HCT116 (cell line): ENCODE measurements around the gene ZNF230. TPM values are rescaled to one million over a fixed set of nuclear protein-coding genes. Genes with fewer than 3 reads are reported as not detected.

Experiments used
- ATAC-seq: fragments of 200-7000 bp; cut with Tn5 transposase; 2 replicates; pipeline ENCODE4 v1.9.1; 2020; ENCODE audit warnings: mild to moderate bottlenecking, moderate library complexity
- BruUV-seq: library from RNA; stranded (reverse); fragments of 400-500 nt; replicated peaks from 2 replicates; lab custom pipeline; 2021; lab: Mats Ljungman, UMichigan
- CTCF ChIA-PET: fragments of 300-600 bp; sonication (Branson Sonifier 250); formaldehyde crosslinking; loops from one replicate; lab custom pipeline; 2021; ENCODE audit warnings: antibody characterized with exemption; lab: Charles Lee
- POLR2A ChIA-PET: fragments of 300-600, 350-600 bp; sonication (Branson Sonifier 250); formaldehyde crosslinking; loops from one replicate; lab custom pipeline; 2021; ENCODE audit warnings: antibody characterized with exemption; lab: Charles Lee
- RAD21 ChIA-PET, 2 experiments: fragments of 300-600 bp; sonication (Branson Sonifier 250); formaldehyde crosslinking; loops; one replicate each; lab custom pipeline; 2023; ENCODE audit warnings: low total read pairs in 2 of 2; ENCODE audit not compliant: uncharacterized antibody in 2 of 2, unreplicated experiment in 2 of 2, low non-redundant PET in 1 of 2; lab: Charles Lee
- DNase-seq: peaks from one replicate; pipeline ENCODE4 v3.0.0-alpha.2; 2010; ENCODE audit warnings: low read depth, low spot score
- H2AFZ ChIP-seq: fragments of 200-600 bp; shearing (Covaris generic), sonication (generic); 2 replicates; pipeline ENCODE4 v1.6.1; 2017; ENCODE audit warnings: low read depth, mixed run types, mixed read lengths, antibody characterized with exemption, low read length; ENCODE audit not compliant: poor library complexity, severe bottlenecking
- H3K27ac ChIP-seq: 2 replicates; pipeline ENCODE4 v1.5.1; 2012; ENCODE audit warnings: low read depth, low read length
- H3K27me3 ChIP-seq: fragments of 200-600 bp; sonication (generic); 2 replicates; pipeline ENCODE4 v1.6.1; 2016; ENCODE audit warnings: mixed run types, low read length, mixed read lengths; ENCODE audit not compliant: insufficient read depth
- H3K36me3 ChIP-seq, 2 experiments: fragments of 200-500 bp in 1 of 2; fragments of 200-600 bp in 1 of 2; sonication (Bioruptor generic) in 1 of 2; sonication (generic) in 1 of 2; 2 replicates each; pipeline versions ENCODE4 v1.5.1 to v1.6.1; 2014 to 2016; ENCODE audit warnings: low read length in 2 of 2, inconsistent platforms in 1 of 2, mixed read lengths in 1 of 2, mixed run types in 1 of 2; ENCODE audit not compliant: insufficient read depth in 2 of 2, control insufficient read depth in 1 of 2
- H3K4me1 ChIP-seq, 2 experiments: fragments of 200-600 bp in 1 of 2; sonication (generic) in 1 of 2; 2 replicates each; pipeline versions ENCODE4 v1.5.1 to v1.6.1; 2012 to 2017; ENCODE audit warnings: low read length in 2 of 2, inconsistent platforms in 1 of 2, mild to moderate bottlenecking in 1 of 2, mixed read lengths in 1 of 2, mixed run types in 1 of 2, moderate library complexity in 1 of 2; ENCODE audit not compliant: insufficient read depth in 2 of 2, control insufficient read depth in 1 of 2
- H3K4me2 ChIP-seq: fragments of 200-600 bp; sonication (generic); 2 replicates; pipeline ENCODE4 v1.6.1; 2017; ENCODE audit warnings: mixed run types, low read length, mixed read lengths
- H3K4me3 ChIP-seq, 2 experiments: fragments of 200-600 bp in 1 of 2; sonication (generic) in 1 of 2; replicated peaks in 1 of 2; 2 replicates each; pipeline ENCODE4 v1.5.1; 2011 to 2016; ENCODE audit warnings: low read length in 2 of 2, control low read depth in 1 of 2, low read depth in 1 of 2, mild to moderate bottlenecking in 1 of 2, mixed read lengths in 1 of 2, mixed run types in 1 of 2
- H3K79me2 ChIP-seq: fragments of 200-600 bp; sonication (generic); 2 replicates; pipeline ENCODE4 v1.6.1; 2017; ENCODE audit warnings: mild to moderate bottlenecking, mixed run types, low read length, moderate library complexity, mixed read lengths; ENCODE audit not compliant: insufficient read depth
- H3K9ac ChIP-seq: fragments of 200-600 bp; sonication (generic); 2 replicates; pipeline ENCODE4 v1.6.1; 2016; ENCODE audit warnings: low read length, mixed read lengths
- H3K9me2 ChIP-seq: fragments of 200-600 bp; sonication (generic), shearing (Covaris generic); 2 replicates; pipeline ENCODE4 v1.6.1; 2017; ENCODE audit warnings: mixed run types, mild to moderate bottlenecking, moderate library complexity; ENCODE audit not compliant: insufficient read depth
- H3K9me3 ChIP-seq, 2 experiments: fragments of 200-500 bp in 1 of 2; fragments of 200-600 bp in 1 of 2; sonication (Bioruptor generic) in 1 of 2; sonication (generic) in 1 of 2; 2 replicates each; pipeline ENCODE4 v1.6.1; 2014 to 2017; ENCODE audit warnings: low read length in 2 of 2, mixed read lengths in 2 of 2, inconsistent platforms in 1 of 2, low read depth in 1 of 2, mild to moderate bottlenecking in 1 of 2, mixed run types in 1 of 2, moderate library complexity in 1 of 2; ENCODE audit not compliant: control insufficient read depth in 1 of 2, insufficient read depth in 1 of 2
- H4K20me1 ChIP-seq: fragments of 200-600 bp; sonication (generic), shearing (Covaris generic); 2 replicates; pipeline ENCODE4 v1.6.1; 2017; ENCODE audit warnings: mixed run types, mild to moderate bottlenecking, moderate library complexity; ENCODE audit not compliant: insufficient read depth
- ATF3 ChIP-seq: IDR thresholded peaks from 2 replicates; pipeline ENCODE4 v1.6.1; 2012
- CEBPB ChIP-seq: IDR thresholded peaks from 2 replicates; pipeline ENCODE4 v1.6.1; 2012; ENCODE audit warnings: low read depth
- ELF1 ChIP-seq: IDR thresholded peaks from 2 replicates; pipeline ENCODE4 v1.6.1; 2012; ENCODE audit warnings: low read depth, borderline replicate concordance
- EZH2 ChIP-seq: fragments of 200-600 bp; sonication (generic); IDR thresholded peaks from 2 replicates; pipeline ENCODE4 v1.6.1; 2017; ENCODE audit warnings: antibody characterized with exemption, mixed run types
- FOSL1 ChIP-seq: IDR thresholded peaks from 2 replicates; pipeline ENCODE4 v1.6.1; 2012; ENCODE audit warnings: low read depth
- POLR2A ChIP-seq: IDR thresholded peaks from 2 replicates; pipeline ENCODE4 v1.7.0; 2011; ENCODE audit warnings: borderline replicate concordance; ENCODE audit not compliant: insufficient read depth, insufficient read length; ENCODE audit errors: extremely low read depth
- POLR2AphosphoS5 ChIP-seq: IDR thresholded peaks from 2 replicates; pipeline ENCODE4 v1.6.1; 2011; ENCODE audit warnings: mild to moderate bottlenecking, low read depth, low read length, moderate library complexity
- RAD21 ChIP-seq: IDR thresholded peaks from 2 replicates; pipeline ENCODE4 v1.6.1; 2012; ENCODE audit warnings: low read depth, mild to moderate bottlenecking
- SRF ChIP-seq: IDR thresholded peaks from 2 replicates; pipeline ENCODE4 v1.6.1; 2012; ENCODE audit warnings: low read depth
- TCF7L2 ChIP-seq: IDR thresholded peaks from 2 replicates; pipeline ENCODE4 v1.7.0; 2011; ENCODE audit warnings: borderline replicate concordance, inconsistent platforms; ENCODE audit not compliant: insufficient read depth, insufficient read length; ENCODE audit errors: extremely low read depth
- ZBTB33 ChIP-seq: IDR thresholded peaks from 2 replicates; pipeline ENCODE4 v1.6.1; 2011; ENCODE audit warnings: mild to moderate bottlenecking, low read length, moderate library complexity; ENCODE audit not compliant: insufficient replicate concordance; ENCODE audit errors: extremely low read depth
- ZFX ChIP-seq: fragments of 450-650 bp; IDR thresholded peaks from 2 replicates; pipeline ENCODE4 v1.6.1; 2017
- ZNF274 ChIP-seq: fragments of 200-500 bp; sonication (Bioruptor generic); IDR thresholded peaks from 2 replicates; pipeline ENCODE4 v1.6.1; 2014; ENCODE audit warnings: mild to moderate bottlenecking, low read depth, low read length, inconsistent platforms
- intact Hi-C: fragments of 100-400 bp; cut with micrococcal nuclease; formaldehyde crosslinking; loops from 2 replicates; pipeline ENCODE4 v1.10.0; 2022
- total RNA-seq: library from RNA; stranded (reverse); gene quantifications from one replicate; pipeline ENCODE4 v1.2.1, GENCODE V29; 2021; ENCODE audit not compliant: unreplicated experiment
- TF ChIP-seq, protein P1 (sequence below): IDR thresholded peaks from 2 replicates; pipeline ENCODE4 v1.6.1; 2012
- TF ChIP-seq, protein P2 (sequence below): IDR thresholded peaks from 2 replicates; pipeline ENCODE4 v1.6.1; 2012; ENCODE audit warnings: low read depth

Gene ZNF230
- total RNA-seq, 1 experiment from 2014 or later = 2.8 TPM

- Histone ChIP-seq H3K27ac (no peak overlapping the region), H3K9ac (no peak overlapping the region), H3K36me3 (no peaks in the 10 kb centered on the region), H3K4me1 (no peaks in the 10 kb centered on the region), H3K9me2 (no peaks in the 10 kb centered on the region), H3K79me2 (no peaks in the 10 kb centered on the region), H3K9me3 (no peaks in the 10 kb centered on the region; a peak in 2 of 4 replicates), H3K4me3 (no peak overlapping the region), H3K4me2 (no peak overlapping the region), H4K20me1 (no peaks in the 10 kb centered on the region), H2AFZ (no peak overlapping the region), H3K27me3 (no peaks in the 10 kb centered on the region)
- ChIA-PET CTCF (no interaction called here), RAD21 (no interaction called here), POLR2A (no interaction called here)
- intact Hi-C loops = no loop called here
- DNase-seq (no peak), ATAC-seq (no peak)
- TF ChIP-seq ZNF274 = no peak
- TF ChIP-seq ZBTB33 = no peak
- no peak for TF ChIP-seq FOSL1
- TF ChIP-seq ATF3 = no peak
- no peak for TF ChIP-seq CEBPB
- no peak for TF ChIP-seq ZFX
- no peak for TF ChIP-seq RAD21
- no peak for TF ChIP-seq TCF7L2
- no peak for TF ChIP-seq SRF
- TF ChIP-seq, protein P1, sequence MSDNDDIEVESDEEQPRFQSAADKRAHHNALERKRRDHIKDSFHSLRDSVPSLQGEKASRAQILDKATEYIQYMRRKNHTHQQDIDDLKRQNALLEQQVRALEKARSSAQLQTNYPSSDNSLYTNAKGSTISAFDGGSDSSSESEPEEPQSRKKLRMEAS = no peak
- TF ChIP-seq EZH2 = no peak
- TF ChIP-seq POLR2AphosphoS5 = no peak
- no peak for TF ChIP-seq ELF1
- TF ChIP-seq, protein P2, sequence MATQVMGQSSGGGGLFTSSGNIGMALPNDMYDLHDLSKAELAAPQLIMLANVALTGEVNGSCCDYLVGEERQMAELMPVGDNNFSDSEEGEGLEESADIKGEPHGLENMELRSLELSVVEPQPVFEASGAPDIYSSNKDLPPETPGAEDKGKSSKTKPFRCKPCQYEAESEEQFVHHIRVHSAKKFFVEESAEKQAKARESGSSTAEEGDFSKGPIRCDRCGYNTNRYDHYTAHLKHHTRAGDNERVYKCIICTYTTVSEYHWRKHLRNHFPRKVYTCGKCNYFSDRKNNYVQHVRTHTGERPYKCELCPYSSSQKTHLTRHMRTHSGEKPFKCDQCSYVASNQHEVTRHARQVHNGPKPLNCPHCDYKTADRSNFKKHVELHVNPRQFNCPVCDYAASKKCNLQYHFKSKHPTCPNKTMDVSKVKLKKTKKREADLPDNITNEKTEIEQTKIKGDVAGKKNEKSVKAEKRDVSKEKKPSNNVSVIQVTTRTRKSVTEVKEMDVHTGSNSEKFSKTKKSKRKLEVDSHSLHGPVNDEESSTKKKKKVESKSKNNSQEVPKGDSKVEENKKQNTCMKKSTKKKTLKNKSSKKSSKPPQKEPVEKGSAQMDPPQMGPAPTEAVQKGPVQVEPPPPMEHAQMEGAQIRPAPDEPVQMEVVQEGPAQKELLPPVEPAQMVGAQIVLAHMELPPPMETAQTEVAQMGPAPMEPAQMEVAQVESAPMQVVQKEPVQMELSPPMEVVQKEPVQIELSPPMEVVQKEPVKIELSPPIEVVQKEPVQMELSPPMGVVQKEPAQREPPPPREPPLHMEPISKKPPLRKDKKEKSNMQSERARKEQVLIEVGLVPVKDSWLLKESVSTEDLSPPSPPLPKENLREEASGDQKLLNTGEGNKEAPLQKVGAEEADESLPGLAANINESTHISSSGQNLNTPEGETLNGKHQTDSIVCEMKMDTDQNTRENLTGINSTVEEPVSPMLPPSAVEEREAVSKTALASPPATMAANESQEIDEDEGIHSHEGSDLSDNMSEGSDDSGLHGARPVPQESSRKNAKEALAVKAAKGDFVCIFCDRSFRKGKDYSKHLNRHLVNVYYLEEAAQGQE = no peak
- no peak for TF ChIP-seq POLR2A
- BruUV-seq = no TSS peak
These were observed 48.2 kb downstream of the ZNF230 start for GRCh38 chr19:44050740-44051649.
